HG03045 (cell line): ENCODE results near the gene NPPA.
"Not testable (repeated sequence)": the region's sequence is repeated elsewhere in the genome, so short reads cannot be mapped to it uniquely, and the experiment has no call there.

Experiments used
- ATAC-seq: cut with Tn5 transposase; IDR thresholded peaks from one replicate; pipeline ENCODE4 v1.9.1; 2021; ENCODE audit warnings: mild to moderate bottlenecking, moderate library complexity; ENCODE audit not compliant: unreplicated experiment

Gene NPPA

GRCh38 chr1:11847667-11848372 lies at the start of gene NPPA:
Gene NPPA, minus strand, starts transcription at chr1:11847783. Its CDS starts 99 bp downstream, at chr1:11847684.
- ATAC-seq, result no peak

- not testable (repeated sequence) for ATAC-seq
Measured at GRCh38 chr1:11894501-11894900, 46.9 kb upstream of the NPPA start.

- ATAC-seq, result no peak
Measured at GRCh38 chr1:11893907-11894251, 46.3 kb upstream of the NPPA start.

GRCh38 chr1:11891433-11892186 lies 44.0 kb upstream of the NPPA start:
- no peak for ATAC-seq

GRCh38 chr1:11888877-11889208 lies 41.3 kb upstream of the NPPA start:
- no peak for ATAC-seq

- ATAC-seq, result no peak
Measured at GRCh38 chr1:11888206-11888876, 40.8 kb upstream of the NPPA start.

- no peak for ATAC-seq
Measured at GRCh38 chr1:11887666-11888007, 40.1 kb upstream of the NPPA start.

- ATAC-seq, result no peak
Measured at GRCh38 chr1:11886986-11887665, 39.5 kb upstream of the NPPA start.

GRCh38 chr1:11885916-11886315 lies 38.3 kb upstream of the NPPA start:
- no peak for ATAC-seq

- ATAC-seq, result no peak
Measured at GRCh38 chr1:11882814-11883538, 35.4 kb upstream of the NPPA start.

- ATAC-seq, result no peak
Measured at GRCh38 chr1:11881749-11882441, 34.3 kb upstream of the NPPA start.

- no peak for ATAC-seq
Measured at GRCh38 chr1:11880911-11881748, 33.5 kb upstream of the NPPA start.

GRCh38 chr1:11880181-11880575 lies 32.6 kb upstream of the NPPA start:
- no peak for ATAC-seq

- ATAC-seq, result no peak
Measured at GRCh38 chr1:11879311-11880180, 32.0 kb upstream of the NPPA start.

- ATAC-seq, result no peak
Measured at GRCh38 chr1:11878891-11879190, 31.3 kb upstream of the NPPA start.

GRCh38 chr1:11878081-11878890 lies 30.7 kb upstream of the NPPA start:
- ATAC-seq, result no peak

GRCh38 chr1:11877074-11877473 lies 29.5 kb upstream of the NPPA start:
- no peak for ATAC-seq

GRCh38 chr1:11875094-11875493 lies 27.5 kb upstream of the NPPA start:
- no peak for ATAC-seq
